ENCODE measurements around the gene TMEM72.

DNA sequence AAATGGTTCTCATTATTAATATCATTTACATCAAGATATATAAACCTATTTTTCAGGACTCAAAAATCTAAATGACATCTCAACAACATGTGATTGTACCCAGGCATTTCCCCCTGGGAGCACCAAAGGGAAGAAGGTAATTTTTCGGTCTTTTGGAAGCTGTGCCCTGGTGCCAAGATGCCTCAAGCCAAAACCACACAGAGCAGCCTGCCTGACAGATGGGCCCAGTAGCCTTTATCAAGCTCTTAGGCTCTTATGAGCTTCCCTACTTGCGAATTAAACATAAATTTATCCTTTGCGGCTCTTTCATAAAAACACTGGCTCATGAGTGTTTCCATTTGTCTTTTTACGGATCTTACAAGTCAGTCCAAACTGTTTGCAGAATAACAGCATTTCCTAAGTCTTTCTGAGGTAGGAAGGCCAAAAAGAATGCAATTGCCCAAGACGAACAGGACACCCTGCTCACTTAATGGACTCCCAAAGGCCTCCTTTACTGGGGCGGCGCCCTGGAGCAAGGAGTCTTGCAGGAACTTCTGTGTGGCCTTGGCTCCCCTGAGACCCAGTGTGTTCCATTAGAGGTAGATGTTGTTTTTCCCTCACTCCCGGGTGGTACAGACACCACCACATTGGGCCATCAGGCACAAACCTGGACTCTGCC, 44.4 kb downstream of the TMEM72 start:
- TF ChIP-seq YY1 (IDR thresholded peaks at IDR 0.05; ENCODE audit: insufficient read depth, insufficient read length) (no peak), SUZ12 (IDR thresholded peaks at IDR 0.05; ENCODE audit: extremely low read depth, insufficient read depth, insufficient read length) (no peak)
